HUDEP-2 (cell line): ENCODE measurements around the gene MED12L.

Source experiments
- DNase-seq, 76 experiments: peaks; one replicate each; lab custom pipeline; 2025; ENCODE audit not compliant: unreplicated experiment in 76 of 76; lab: John Stamatoyannopoulos, UW

MED12L gene

GRCh38 chr3:151087648-151088047 is 2.2 kb downstream of the MED12L start:
- DNase-seq = no peak

DNA sequence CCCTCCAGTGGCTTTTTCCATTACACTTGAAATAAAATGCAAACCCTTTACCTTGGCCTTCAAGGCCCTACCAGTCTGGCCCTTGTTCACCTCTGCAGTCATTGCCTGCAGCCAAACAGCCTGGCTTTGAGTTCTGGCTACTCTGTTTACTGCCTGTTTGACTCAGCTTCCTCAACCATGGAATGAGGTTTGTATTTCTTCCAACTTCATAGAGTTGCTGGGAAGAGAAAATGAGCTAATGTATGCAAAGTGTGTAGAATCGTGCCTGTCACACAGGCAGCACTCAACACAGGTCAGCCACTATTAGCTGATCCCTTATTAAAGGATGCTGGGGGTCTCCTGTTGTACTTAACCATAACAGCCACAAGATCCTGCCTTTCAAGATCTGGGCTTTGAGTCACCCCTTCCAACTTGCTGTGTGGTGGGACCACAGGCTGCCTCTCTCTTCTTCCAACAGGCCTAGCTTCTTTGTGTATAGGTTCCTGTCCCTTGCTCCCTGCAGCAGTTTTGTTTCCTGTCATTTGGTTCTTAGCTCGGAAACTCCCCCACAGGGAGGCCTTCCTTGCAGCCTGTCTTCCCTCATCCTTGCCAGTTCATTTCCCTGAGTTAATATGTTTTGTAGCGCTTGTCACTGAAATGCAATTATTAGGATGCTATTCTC is 6.4 kb downstream of the MED12L start:
- no peak for DNase-seq

- no peak for DNase-seq
Observed at GRCh38 chr3:151093148-151093547, 7.7 kb downstream of the MED12L start.

DNA sequence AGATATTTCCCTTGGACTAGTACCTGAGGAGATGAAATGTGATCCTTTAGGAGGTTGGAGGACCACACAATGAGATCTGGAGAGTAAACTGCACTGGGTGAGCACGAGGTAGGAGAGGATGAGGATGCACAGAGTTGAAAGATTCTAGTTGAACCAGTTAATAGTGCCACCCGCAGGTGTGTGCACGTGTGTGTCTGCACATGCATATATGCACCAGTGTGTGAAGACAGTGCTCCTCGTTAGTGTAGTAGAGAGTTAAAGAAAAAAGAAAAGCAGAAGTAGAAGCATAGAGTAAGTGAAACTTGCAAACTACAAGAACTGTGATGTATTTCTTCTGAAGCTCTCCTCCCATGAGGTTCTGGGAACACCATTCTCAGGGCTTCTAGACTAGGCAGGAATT is 8.4 kb downstream of the MED12L start:
- DNase-seq = no peak

DNA sequence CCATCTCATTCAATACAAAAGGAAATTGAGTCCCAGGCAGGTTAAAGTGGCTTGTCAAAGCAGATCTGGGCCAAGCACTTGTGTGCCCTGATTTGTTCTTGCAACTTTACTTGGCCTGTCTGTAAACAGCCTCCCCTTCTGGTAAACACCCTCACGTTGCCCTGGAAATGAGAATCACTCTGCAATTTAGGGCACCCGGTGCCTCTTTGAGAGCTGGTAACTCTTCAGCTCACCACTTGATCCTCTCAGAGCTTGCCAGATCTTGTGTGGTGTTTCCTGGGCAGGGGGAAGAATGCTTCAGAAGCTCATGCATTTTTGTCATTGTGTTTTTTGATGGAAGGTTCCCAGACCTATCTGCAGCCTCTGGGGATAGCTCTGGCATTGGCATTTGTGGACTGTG is 11.3 kb downstream of the MED12L start:
- no peak for DNase-seq

- DNase-seq = no peak
Observed at GRCh38 chr3:151100076-151100475, 14.6 kb downstream of the MED12L start.

- no peak for DNase-seq
Observed at GRCh38 chr3:151101270-151101969, 16.0 kb downstream of the MED12L start.

DNA sequence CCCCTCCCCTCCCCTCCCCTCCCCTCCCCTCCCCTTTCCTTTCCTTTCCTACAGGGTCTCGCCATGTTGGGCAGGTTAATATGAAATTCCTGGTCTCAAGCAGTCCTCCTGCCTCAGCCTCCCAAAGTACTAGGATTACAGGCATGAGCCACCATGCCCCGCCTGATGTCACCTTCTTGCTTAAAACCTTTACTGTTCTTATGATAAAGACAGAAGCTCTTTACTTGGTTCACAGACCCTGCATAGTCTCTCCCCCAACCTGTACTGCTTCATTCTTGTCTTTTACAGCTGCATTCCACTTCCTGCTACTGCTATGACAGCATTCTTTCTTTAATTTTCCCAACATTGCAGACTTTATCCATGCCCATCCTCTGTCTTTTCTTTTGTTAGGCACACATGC is 20.8 kb downstream of the MED12L start:
- DNase-seq = no peak

DNA sequence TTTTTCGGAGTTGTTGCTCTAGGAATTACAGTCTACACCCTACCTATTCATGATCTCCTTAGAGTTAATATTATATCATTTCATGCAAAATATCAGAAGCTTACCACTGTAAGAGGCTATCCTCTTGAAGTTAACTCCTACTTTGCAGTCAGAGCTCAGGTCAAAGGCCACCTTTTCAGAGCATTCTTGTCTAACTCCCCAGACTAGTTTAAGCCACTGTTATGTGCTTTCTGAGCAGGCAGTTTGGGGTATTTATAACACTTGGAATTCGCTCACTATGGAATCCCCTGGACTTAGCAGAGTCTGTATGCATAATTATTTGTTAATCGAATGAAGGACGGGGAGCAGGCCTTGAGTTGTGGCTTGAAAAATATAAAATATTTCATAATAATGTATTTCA is 21.7 kb downstream of the MED12L start:
- DNase-seq = no peak

DNA sequence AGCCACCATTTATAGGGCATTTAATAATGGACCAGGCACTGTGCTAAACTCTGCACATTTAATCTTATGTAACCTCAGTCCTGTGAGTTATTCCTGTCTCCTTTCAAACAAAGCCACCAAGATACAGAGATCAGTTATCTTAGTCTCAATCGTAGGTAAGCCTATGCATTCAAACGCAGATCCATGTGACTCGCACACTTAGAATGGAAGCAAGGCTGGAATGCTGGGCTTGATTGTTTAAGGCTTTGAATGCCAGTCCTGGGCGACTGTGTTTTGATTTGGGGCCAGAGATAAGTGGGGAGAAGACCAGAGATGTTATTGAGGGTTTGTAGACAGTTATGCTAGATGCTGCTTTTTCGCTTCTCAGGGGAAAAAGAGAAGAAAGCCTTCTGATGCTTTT is 22.2 kb downstream of the MED12L start:
- no peak for DNase-seq

- no peak for DNase-seq
Observed at GRCh38 chr3:151109286-151109800, 23.9 kb downstream of the MED12L start.

DNA sequence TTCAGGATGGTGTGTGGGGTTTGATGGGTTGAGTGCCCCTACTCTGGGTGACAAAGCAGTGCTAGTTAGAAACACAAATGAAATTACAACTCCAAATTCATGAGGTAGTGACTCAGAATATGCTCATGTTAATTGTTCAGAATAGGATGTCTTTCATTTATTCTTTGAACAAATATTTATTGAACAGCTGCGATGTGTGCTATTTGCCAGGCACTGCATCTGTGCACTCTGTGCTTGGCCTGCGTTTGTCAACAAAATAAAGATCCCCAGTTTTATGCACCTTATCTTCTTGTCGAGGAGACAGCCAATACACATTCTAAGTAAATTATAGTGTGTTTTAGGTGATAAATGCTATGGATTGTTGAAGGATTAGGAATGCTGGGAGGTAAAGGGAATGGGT is 27.3 kb downstream of the MED12L start:
- DNase-seq = no peak

DNA sequence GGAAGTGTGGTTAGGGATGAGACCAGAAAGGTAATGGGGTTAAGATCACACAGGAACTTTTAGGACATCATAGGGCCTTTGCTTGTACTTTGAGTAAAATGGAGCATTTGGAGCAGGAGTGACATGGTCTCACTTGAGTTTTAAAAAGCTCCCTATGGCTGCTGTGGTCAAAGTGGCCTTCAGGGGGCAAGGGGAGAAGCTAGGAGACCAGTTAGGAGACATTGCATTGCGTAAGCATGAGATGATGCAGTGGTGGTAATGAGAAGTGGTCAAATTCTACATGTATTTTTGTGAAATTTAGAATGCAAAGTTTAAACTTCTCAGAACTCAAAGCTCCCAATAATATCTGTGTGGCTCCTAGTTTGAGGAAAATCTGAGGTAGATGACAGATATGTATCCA is 27.9 kb downstream of the MED12L start:
- no peak for DNase-seq

- DNase-seq = no peak
Observed at GRCh38 chr3:151117047-151117446, 31.6 kb downstream of the MED12L start.

DNA sequence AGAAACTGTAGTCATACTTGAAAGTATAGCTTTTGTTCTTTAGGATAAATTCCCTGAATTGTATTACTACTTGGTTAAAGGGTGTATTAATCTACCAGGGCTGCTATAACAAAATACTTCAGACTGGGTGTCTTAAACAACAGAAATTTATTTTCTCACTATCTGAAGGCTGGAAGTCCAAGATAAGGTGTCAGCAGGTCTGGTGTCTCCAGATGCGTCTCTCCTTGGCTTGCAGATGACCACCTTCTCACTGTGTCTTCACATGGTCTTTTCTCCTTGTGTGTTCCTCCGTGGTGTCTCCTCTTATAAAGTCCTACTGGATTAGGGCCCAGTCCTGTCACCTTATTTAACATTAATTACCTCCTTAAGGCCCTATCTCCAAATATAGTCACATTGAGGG is 33.7 kb downstream of the MED12L start:
- DNase-seq = peak in 8 of 76 experiments; percentile 3 to 44 (median 12)

GRCh38 chr3:151120409-151120808 is 34.9 kb downstream of the MED12L start:
- DNase-seq = no peak

DNA sequence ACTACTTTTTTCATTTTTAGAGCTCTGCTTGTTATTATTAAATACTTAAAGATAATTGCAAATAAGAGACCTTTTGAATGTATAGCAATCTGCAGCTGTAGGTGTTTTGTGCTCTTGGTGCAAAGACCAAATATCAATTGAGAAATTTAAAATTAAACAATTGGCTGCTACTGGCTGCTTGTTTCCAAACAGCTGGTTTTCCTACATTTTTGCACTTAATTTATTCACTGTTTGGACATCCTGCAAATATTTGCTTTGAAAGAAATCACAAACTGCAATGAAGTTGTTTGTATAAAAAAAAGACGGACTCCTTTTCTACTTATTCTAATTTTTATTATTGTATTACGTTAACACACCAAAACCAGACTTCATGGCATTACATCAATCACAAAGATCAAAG is 35.6 kb downstream of the MED12L start:
- DNase-seq = no peak

DNA sequence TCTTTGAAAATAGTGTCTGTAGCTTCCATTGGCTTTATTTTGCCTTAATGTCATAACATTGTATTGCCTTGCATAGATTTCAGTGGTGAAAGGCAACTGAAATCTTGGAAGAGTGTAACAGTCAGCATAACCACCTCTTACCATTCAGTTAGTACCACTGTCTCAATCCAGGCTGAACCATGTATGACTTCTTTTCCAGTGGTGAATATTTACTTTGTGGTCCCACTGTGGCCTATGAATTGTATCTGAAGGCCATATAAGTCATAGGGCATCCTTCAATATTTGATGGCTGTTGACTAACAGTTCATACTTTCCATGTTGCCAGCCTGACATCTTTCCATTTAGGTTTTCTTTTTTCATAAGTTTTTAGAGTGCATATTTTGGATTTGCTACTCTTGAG is 38.4 kb downstream of the MED12L start:
- no peak for DNase-seq

- DNase-seq = no peak
Observed at GRCh38 chr3:151124476-151124875, 39.0 kb downstream of the MED12L start.

DNA sequence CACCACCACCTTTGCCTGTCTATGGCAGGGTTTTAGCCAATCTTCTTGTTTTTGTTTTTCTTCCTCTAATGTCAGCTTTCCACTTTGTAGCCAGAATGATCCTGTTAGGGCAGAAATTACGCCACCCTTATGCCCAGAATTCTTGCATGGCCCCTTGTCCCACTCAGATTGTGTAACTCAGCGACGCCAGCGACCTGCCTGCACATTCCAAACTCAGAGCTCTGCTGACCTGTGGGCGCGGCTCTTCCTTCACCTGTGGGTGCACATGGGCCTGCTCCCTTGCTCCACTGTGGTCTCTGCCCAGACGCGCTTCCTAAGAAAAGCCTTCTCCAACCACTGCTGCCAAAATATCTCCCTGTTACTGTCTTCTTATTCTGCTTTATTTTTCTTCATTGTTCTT is 45.0 kb downstream of the MED12L start:
- DNase-seq = no peak

GRCh38 chr3:151133175-151133574 is 47.7 kb downstream of the MED12L start:
- no peak for DNase-seq

GRCh38 chr3:151133917-151134450 is 48.5 kb downstream of the MED12L start:
- DNase-seq = peak in 3 of 76 experiments; percentile 2 to 31 (median 24)
